ENCODE results near the gene NUTM2G.
"Not testable (repeated sequence)": the region's sequence is repeated elsewhere in the genome, so short reads cannot be mapped to it uniquely, and the experiment has no call there.

GRCh38 chr9:96900010-96900409, 28.6 kb upstream of the NUTM2G start:
- TF ChIP-seq, protein P1, sequence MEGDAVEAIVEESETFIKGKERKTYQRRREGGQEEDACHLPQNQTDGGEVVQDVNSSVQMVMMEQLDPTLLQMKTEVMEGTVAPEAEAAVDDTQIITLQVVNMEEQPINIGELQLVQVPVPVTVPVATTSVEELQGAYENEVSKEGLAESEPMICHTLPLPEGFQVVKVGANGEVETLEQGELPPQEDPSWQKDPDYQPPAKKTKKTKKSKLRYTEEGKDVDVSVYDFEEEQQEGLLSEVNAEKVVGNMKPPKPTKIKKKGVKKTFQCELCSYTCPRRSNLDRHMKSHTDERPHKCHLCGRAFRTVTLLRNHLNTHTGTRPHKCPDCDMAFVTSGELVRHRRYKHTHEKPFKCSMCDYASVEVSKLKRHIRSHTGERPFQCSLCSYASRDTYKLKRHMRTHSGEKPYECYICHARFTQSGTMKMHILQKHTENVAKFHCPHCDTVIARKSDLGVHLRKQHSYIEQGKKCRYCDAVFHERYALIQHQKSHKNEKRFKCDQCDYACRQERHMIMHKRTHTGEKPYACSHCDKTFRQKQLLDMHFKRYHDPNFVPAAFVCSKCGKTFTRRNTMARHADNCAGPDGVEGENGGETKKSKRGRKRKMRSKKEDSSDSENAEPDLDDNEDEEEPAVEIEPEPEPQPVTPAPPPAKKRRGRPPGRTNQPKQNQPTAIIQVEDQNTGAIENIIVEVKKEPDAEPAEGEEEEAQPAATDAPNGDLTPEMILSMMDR (IDR thresholded peaks at IDR 0.05): not testable (repeated sequence)
- not testable (repeated sequence) for TF ChIP-seq POLR2A (IDR thresholded peaks at IDR 0.05; ENCODE audit: low read depth)
